Keratinocyte (primary cell): ENCODE data around the gene ABCA4. TPM values are rescaled to one million over a fixed set of nuclear protein-coding genes. Genes with fewer than 3 reads are reported as not detected.
A peak's percentile ranks its signal among the peaks of the same experiment; 100 is the strongest.

Source experiments
- DNase-seq: peaks from one replicate; pipeline ENCODE4 v3.0.0-alpha.2; 2011; ENCODE audit warnings: low read depth, missing footprints, low spot score
- FAIRE-seq: peaks from 2 replicates; lab custom pipeline; 2011; peaks lifted over from hg19 to GRCh38; lab: Jason Lieb, UNC
- H2AFZ ChIP-seq: 2 replicates; pipeline ENCODE4 v1.6.0; 2012; ENCODE audit warnings: low read length, control low read depth, inconsistent platforms; ENCODE audit not compliant: control insufficient read depth
- H3K27ac ChIP-seq: 2 replicates; pipeline ENCODE4 v1.5.1; 2011; ENCODE audit warnings: low read length; ENCODE audit not compliant: control insufficient read depth, insufficient read depth
- H3K27me3 ChIP-seq: 3 replicates; pipeline ENCODE4 v1.6.0; 2011; ENCODE audit warnings: low read length; ENCODE audit not compliant: control insufficient read depth, insufficient read depth; ENCODE audit errors: extremely low read depth
- H3K36me3 ChIP-seq, 2 experiments: 2 replicates in 1 of 2; 3 replicates in 1 of 2; pipeline ENCODE4 v1.5.1; 2011; ENCODE audit warnings: low read length in 2 of 2, mild to moderate bottlenecking in 1 of 2; ENCODE audit not compliant: control insufficient read depth in 2 of 2, insufficient read depth in 2 of 2; ENCODE audit errors: extremely low read depth in 1 of 2
- H3K4me1 ChIP-seq: 3 replicates; pipeline ENCODE4 v1.5.1; 2011; ENCODE audit warnings: low read length; ENCODE audit not compliant: control insufficient read depth, insufficient read depth; ENCODE audit errors: extremely low read depth
- H3K4me2 ChIP-seq: 3 replicates; pipeline ENCODE4 v1.6.0; 2011; ENCODE audit warnings: low read depth, low read length; ENCODE audit not compliant: control insufficient read depth, insufficient read depth; ENCODE audit errors: extremely low read depth
- H3K4me3 ChIP-seq, 3 experiments: fragments of 200-600 bp in 1 of 3; sonication (generic) in 1 of 3; 2 replicates in 2 of 3; 3 replicates in 1 of 3; pipeline ENCODE4 v1.5.1; 2011 to 2016; ENCODE audit warnings: low read length in 3 of 3, mild to moderate bottlenecking in 3 of 3, control low read depth in 2 of 3, inconsistent platforms in 1 of 3, low read depth in 1 of 3, mixed read lengths in 1 of 3, mixed run types in 1 of 3, moderate library complexity in 1 of 3; ENCODE audit not compliant: control insufficient read depth in 2 of 3, insufficient read depth in 2 of 3; ENCODE audit errors: extremely low read depth in 1 of 3
- H3K79me2 ChIP-seq: 2 replicates; pipeline ENCODE4 v1.6.0; 2012; ENCODE audit warnings: low read length; ENCODE audit not compliant: control insufficient read depth, insufficient read depth
- H3K9ac ChIP-seq: 3 replicates; pipeline ENCODE4 v1.6.0; 2011; ENCODE audit warnings: low read length; ENCODE audit not compliant: control insufficient read depth, insufficient read depth; ENCODE audit errors: extremely low read depth
- H3K9me1 ChIP-seq: 3 replicates; pipeline ENCODE4 v1.6.0; 2011; ENCODE audit warnings: low read length; ENCODE audit not compliant: control insufficient read depth, insufficient read depth; ENCODE audit errors: extremely low read depth
- H3K9me3 ChIP-seq: 2 replicates; pipeline ENCODE4 v1.5.1; 2012; ENCODE audit warnings: low read depth, low read length; ENCODE audit not compliant: control insufficient read depth
- H4K20me1 ChIP-seq: 3 replicates; pipeline ENCODE4 v1.6.0; 2011; ENCODE audit warnings: low read length; ENCODE audit not compliant: control insufficient read depth, insufficient read depth; ENCODE audit errors: extremely low read depth
- CTCF ChIP-seq, 3 experiments: IDR thresholded peaks in 1 of 3; conservative IDR thresholded peaks in 1 of 3; optimal IDR thresholded peaks in 1 of 3; 2 replicates in 2 of 3; 3 replicates in 1 of 3; pipeline versions ENCODE3 to v1.5.1; 2011; ENCODE audit warnings: low read length in 3 of 3, mild to moderate bottlenecking in 3 of 3, moderate library complexity in 2 of 3, control low read depth in 1 of 3, inconsistent platforms in 1 of 3; ENCODE audit not compliant: insufficient read depth in 2 of 3; ENCODE audit errors: extremely low read depth in 1 of 3
- EZH2 ChIP-seq: IDR thresholded peaks from one replicate; pipeline ENCODE4 v1.6.1; 2012; ENCODE audit warnings: inconsistent platforms, mild to moderate bottlenecking, low read length, moderate library complexity
- dilution Hi-C: fragments of 300-500 bp; cut with MboI; formaldehyde crosslinking; loops from one replicate; pipeline ENCODE4 v1.7.0; 2020; ENCODE audit warnings: low sequenced_read_pairs; ENCODE audit not compliant: extremely low pct_ligation_motif_present
- polyA plus RNA-seq, 5 experiments: library from polyadenylated mRNA; depleted of rRNA in 3 of 5; stranded (reverse) in 3 of 5; stranded (forward) in 1 of 5; unstranded in 1 of 5; fragments of >200 nt; gene quantifications; 1 replicate in 1 of 5; 2 replicates in 3 of 5; 3 replicates in 1 of 5; pipeline versions ENCODE4 v1.2.1 to v1.2.3, GENCODE V29; 2011 to 2012; ENCODE audit warnings: missing spikeins in 2 of 5, low read depth in 1 of 5, low replicate concordance in 1 of 5

The ABCA4 gene
- polyA plus RNA-seq, 1 donor (not counting 4 experiments of a cell fraction or from before 2014, with no cell fraction given) = 0.04 TPM

GRCh38 chr1:94146273-94146672 lies 25.3 kb upstream of the ABCA4 start:
- DNase-seq = no peak

GRCh38 chr1:94144836-94145235 lies 23.9 kb upstream of the ABCA4 start:
- no peaks in the 10 kb centered on the region for H3K4me1 ChIP-seq
- no peak overlapping the region for H2AFZ ChIP-seq
- DNase-seq = no peak
- no peaks in the 10 kb centered on the region for H3K79me2 ChIP-seq
- no peaks in the 10 kb centered on the region for H3K36me3 ChIP-seq
- H3K9ac ChIP-seq = no peak overlapping the region
- H3K4me3 ChIP-seq = no peak overlapping the region
- no peak overlapping the region for H3K27ac ChIP-seq
- H3K4me2 ChIP-seq = no peak overlapping the region
- peak; percentile 44 for FAIRE-seq
- no peaks in the 10 kb centered on the region for H3K9me1 ChIP-seq
- no peaks in the 10 kb centered on the region for H3K27me3 ChIP-seq
- no peaks in the 10 kb centered on the region for H3K9me3 ChIP-seq
- dilution Hi-C loops = no loop called here
- TF ChIP-seq CTCF (optimal IDR thresholded peaks at IDR 0.05 in 1 of 3, IDR thresholded peaks at IDR 0.05 in 1 of 3, conservative IDR thresholded peaks at IDR 0.05 in 1 of 3; ENCODE audit: extremely low read depth in 1 of 3, insufficient read depth in 2 of 3, low read length in 3 of 3) (no peak), EZH2 (no peak)
- no peaks in the 10 kb centered on the region for H4K20me1 ChIP-seq

More at GRCh38 chr1:94146273-94146672, 25.3 kb upstream of the ABCA4 start:
- no peak for FAIRE-seq
- TF ChIP-seq CTCF (optimal IDR thresholded peaks at IDR 0.05 in 1 of 3, IDR thresholded peaks at IDR 0.05 in 1 of 3, conservative IDR thresholded peaks at IDR 0.05 in 1 of 3; ENCODE audit: extremely low read depth in 1 of 3, insufficient read depth in 2 of 3, low read length in 3 of 3) (no peak), EZH2 (no peak)
- Histone ChIP-seq H2AFZ (no peak overlapping the region), H3K79me2 (no peaks in the 10 kb centered on the region), H3K4me3 (no peak overlapping the region), H3K27me3 (no peaks in the 10 kb centered on the region), H3K9ac (no peak overlapping the region), H3K27ac (no peak overlapping the region), H3K9me3 (no peaks in the 10 kb centered on the region), H3K4me1 (no peaks in the 10 kb centered on the region), H3K4me2 (no peak overlapping the region), H3K36me3 (no peaks in the 10 kb centered on the region), H4K20me1 (no peaks in the 10 kb centered on the region), H3K9me1 (no peaks in the 10 kb centered on the region)
- dilution Hi-C loops = no loop called here
